GM12875 (cell line): ENCODE data around the gene TMEM18.
"Not testable (repeated sequence)": the region's sequence is repeated elsewhere in the genome, so short reads cannot be mapped to it uniquely, and the experiment has no call there.

ENCODE experiments used
- H3K4me3 ChIP-seq: one replicate; pipeline ENCODE4 v1.5.1; 2011; ENCODE audit warnings: low read depth, low read length, control low read depth
- TF ChIP-seq, protein P1 (sequence below): IDR thresholded peaks from 2 replicates; pipeline ENCODE4 v1.5.1; 2011; ENCODE audit warnings: low read depth, mild to moderate bottlenecking, control low read depth, inconsistent platforms, low read length, moderate library complexity, borderline replicate concordance; ENCODE audit not compliant: insufficient read depth

TMEM18 gene

DNA sequence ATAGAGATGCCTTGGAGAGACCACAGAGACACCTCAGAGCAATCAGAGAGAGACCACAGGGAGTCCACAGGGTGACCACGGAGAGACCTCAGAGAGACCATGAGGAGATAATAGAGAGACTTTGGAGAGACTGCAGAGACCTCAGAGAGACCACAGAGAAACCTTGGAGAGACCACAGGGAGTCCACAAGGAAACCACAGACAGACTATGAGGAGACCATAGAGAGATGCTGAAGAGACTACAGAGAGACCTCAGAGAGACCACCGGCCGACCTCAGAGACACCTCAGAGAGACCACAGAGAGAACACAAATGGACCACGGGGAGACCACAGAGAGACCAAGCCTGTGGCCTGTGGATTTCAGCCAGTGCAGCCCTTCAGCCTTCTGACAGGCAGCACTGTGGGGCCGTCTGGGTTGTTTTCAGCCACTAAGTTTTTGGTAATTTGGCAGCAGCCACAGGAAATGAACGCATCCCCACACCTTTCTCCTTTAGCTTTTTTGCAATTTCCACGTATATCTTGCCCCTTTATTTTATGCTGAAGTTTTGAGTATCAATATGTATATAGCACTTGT, 11.4 kb upstream of the TMEM18 start:
- no peak overlapping the region for H3K4me3 ChIP-seq
- TF ChIP-seq, protein P1, sequence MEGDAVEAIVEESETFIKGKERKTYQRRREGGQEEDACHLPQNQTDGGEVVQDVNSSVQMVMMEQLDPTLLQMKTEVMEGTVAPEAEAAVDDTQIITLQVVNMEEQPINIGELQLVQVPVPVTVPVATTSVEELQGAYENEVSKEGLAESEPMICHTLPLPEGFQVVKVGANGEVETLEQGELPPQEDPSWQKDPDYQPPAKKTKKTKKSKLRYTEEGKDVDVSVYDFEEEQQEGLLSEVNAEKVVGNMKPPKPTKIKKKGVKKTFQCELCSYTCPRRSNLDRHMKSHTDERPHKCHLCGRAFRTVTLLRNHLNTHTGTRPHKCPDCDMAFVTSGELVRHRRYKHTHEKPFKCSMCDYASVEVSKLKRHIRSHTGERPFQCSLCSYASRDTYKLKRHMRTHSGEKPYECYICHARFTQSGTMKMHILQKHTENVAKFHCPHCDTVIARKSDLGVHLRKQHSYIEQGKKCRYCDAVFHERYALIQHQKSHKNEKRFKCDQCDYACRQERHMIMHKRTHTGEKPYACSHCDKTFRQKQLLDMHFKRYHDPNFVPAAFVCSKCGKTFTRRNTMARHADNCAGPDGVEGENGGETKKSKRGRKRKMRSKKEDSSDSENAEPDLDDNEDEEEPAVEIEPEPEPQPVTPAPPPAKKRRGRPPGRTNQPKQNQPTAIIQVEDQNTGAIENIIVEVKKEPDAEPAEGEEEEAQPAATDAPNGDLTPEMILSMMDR, result no peak

- H3K4me3 ChIP-seq, result no peak overlapping the region
Observed at GRCh38 chr2:685421-685820, 8.2 kb upstream of the TMEM18 start.

GRCh38 chr2:684913-685312, 7.7 kb upstream of the TMEM18 start:
- not testable (repeated sequence) for H3K4me3 ChIP-seq

More at GRCh38 chr2:685421-685820, 8.2 kb upstream of the TMEM18 start:
- TF ChIP-seq, protein P1, result no peak

GRCh38 chr2:682226-682625, 5.0 kb upstream of the TMEM18 start:
- H3K4me3 ChIP-seq, result no peak overlapping the region
- TF ChIP-seq, protein P1, result no peak

GRCh38 chr2:681312-681711, 4.1 kb upstream of the TMEM18 start:
- TF ChIP-seq, protein P1, result no peak
- H3K4me3 ChIP-seq, result no peak overlapping the region

- no peak overlapping the region for H3K4me3 ChIP-seq
- TF ChIP-seq, protein P1, result no peak
Observed at GRCh38 chr2:680496-680895, 3.3 kb upstream of the TMEM18 start.

DNA sequence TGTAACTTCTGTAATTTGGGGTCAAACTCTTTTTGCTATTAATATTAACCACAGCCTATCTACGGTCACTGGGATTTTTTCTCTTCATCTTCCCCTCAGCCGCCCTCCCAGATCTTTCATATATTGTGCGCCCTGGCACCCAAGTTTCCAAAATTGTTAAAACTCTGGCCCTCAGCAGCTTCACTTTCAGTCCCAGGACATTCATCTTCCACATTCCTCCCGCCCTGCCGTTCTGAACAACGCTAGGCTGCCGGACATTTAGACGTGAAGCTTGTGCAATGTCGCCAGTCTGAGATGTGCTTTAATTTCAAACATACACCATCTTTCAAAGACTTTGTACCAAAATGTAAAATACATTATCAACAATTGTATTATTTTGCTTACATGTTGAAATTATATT, 1.8 kb upstream of the TMEM18 start:
- no peak overlapping the region for H3K4me3 ChIP-seq
- TF ChIP-seq, protein P1, result no peak
